Measurements from ENCODE around the gene TPSG1.
"Not testable (repeated sequence)": the region's sequence is repeated elsewhere in the genome, so short reads cannot be mapped to it uniquely, and the experiment has no call there.

Gene TPSG1

DNA sequence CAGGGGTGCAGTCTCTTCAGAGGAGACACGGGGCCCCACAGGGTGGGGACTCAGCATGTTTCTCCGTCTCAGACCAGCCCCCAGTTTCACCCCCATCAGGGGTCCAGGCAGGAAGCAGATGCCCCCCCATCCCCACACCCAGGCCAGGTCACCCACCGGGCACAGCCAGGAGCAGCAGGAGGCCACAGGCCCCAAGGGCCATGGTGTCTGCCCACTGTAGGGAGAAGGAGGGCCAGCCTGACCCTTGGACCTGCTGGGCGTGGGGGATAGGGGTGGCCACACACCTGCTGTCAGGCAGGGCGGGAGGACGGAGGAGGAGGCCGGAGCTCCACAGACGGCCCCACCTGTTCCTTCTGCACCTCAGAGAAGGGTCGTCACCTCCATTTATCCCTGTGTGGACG lies at the start of gene TPSG1:
TSS of gene TPSG1 (minus strand) at position 218 of the 401 bp plus-strand sequence. CDS start at position 202, 16 bp downstream.
- DNase-seq: no peak

DNA sequence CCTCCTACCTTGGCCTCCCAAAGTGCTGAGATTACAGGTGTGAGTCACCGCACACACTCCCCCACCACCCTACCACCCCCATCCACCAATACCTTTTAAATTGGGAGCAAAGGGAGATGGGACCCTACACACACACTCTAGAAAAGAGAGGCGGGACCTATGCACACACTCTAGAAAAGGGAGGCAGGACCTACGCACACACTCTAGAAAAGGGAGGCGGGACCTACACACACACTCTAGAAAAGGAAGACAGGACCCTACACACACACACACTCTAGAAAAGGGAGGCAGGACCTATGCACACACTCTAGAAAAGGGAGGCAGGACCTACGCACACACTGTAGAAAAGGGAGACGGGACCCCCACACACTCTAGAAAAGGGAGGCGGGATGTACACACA lies 49.7 kb upstream of the TPSG1 start:
- DNase-seq: no peak

- DNase-seq: no peak
Observed at GRCh38 chr16:1273816-1274215, 48.7 kb upstream of the TPSG1 start.

DNA sequence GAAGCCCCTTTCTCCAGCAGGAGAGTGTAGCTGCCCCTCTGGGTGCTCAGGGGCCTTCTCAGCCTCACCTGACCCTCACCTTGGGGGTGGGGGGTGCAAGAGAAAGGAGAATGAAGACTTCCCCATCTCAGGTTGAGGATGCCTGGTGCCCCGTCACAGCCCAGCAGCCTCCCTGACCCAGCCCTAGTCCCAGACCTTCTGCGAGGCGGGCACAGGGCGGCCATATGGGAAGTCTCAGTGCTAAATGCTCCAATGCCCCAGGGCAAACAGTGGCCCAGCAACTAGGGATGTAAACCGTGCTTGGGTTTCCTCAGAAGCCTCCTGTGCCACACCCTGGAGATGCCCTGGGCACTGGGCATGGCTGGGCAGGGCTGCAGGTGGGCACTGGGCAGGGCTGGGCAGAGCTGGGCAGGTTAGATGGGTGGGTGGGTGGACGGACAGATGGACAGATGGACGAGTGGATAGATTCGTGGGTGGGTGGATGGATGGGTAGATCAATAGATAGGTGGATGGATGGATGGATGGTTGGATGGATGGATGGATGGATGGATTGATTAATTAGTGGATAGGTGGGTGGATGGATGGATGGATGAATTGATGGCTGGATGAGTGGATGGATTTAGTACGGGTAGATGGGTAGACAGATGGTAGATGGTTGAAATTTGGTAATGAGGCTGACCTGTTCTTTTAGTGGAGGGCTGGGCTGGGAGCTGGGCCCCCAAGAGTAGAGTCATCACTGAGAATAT lies 47.6 kb upstream of the TPSG1 start:
- DNase-seq: no peak

DNA sequence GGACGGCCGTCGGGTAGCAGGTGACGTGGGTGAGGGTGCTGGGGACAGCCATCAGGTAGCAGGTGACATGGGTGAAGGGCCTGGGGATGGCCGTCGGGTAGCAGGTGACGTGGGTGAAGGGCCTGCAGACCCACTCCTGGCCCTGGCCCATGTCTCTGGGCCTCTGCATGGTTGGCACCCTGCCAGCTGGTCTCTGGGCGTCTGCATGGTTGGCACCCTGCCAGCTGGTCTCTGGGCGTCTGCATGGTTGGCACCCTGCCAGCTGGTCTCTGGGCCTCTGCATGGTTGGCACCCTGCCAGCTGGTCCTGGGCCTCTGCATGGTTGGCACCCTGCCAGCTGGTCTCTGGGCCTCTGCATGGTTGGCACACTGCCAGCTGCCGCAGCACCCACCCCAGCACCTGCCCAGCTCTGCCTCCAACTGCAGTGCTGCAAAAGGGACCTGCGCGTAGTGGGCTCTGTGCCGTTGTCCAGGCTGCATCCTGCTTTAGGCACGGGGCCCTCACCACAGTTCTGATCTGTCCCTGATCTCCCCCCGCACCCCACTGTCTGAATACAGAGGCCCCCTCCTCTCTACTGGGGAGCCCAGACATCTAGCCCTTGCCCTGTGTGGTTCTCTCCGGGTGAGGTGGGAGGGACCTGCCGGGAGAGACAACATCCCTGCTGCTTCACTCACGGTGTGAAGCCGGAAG lies 46.8 kb upstream of the TPSG1 start:
- DNase-seq: peak; percentile 12

- no peak for DNase-seq
Observed at GRCh38 chr16:1271380-1271723, 46.3 kb upstream of the TPSG1 start.

DNA sequence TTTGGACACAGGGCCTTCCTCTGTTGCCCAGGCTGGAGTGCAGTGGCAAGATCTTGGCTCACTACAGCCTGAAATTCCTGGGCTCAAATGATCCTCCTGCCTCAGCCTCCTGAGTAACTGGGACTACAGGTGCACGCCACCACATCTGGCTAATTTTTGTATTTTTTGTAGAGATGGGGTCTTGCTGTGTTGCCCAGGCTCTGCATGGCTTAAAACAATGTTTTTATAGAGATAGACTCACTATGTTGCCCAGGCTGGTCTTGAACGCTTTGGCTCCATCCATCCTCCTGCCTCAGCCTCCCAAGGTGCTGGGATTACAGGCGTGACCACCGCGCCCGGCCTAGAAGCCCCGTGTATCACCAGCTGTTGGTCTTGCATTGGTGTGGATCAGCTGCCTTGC lies 44.4 kb upstream of the TPSG1 start:
- not testable (repeated sequence) for DNase-seq

GRCh38 chr16:1265826-1266225 lies 40.8 kb upstream of the TPSG1 start:
- DNase-seq: no peak

DNA sequence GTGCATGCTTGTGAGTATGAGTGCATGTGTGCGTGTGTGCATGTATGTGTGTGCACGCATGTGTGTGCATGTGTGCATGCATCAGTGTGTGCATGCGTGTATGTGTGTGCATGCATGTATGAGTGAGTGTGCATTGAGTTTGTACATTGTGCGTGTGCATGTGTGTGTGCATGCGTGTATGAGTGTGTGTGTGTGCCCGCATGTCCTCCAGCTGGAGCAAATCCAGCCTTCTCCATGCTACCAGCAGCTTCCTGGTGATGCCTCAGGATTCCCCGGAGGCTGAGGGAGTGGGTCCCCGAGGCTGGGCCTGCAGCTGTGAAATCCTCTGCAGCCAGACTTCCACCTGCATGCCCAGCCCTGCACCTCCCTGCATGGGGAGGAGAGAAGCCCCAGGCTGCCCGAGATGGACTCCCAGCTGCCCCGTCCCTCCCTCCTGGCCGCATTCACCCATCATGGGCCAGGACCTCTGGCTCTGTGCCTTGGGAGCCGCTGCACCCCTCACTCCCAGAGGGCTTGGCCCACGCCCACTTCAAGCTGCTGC lies 40.1 kb upstream of the TPSG1 start:
- no peak for DNase-seq

DNA sequence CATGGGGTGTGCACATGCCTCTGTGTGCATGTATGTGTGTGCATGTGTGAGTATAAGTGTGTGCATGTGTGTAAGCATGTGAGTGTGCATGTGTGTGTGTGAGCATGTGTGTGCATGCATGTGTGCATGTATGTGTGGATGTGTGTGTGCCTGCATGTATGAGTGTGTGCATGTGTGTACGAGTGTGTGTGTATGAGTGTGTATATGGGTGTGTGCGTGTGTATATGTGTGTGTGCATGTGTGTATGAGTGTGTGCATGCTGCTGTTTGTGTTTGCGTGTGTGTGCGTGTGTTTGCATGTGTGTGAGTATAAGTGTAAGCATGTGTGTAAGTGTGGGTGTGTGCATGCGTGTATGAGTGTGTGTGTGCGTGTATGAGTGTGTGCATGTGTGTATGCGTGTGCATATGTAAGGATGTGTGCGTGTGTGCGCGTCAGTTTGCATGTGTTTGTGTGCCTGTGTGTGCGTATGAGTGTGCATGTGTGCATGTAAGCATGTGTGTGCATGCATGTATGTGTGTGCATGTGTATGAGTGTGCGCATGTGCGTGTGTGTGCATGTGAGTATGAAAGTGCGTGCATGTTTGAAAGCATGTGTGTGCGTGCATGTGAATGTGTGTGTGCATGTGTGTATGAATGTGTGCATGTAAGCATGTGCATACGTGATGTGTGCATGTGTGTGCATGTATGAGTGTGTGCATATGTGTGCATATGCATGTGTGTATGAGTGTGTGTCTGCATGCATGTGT lies 39.4 kb upstream of the TPSG1 start:
- DNase-seq: no peak

- no peak for DNase-seq
Observed at GRCh38 chr16:1263591-1264344, 38.7 kb upstream of the TPSG1 start.

- DNase-seq: no peak
Observed at GRCh38 chr16:1262846-1263221, 37.8 kb upstream of the TPSG1 start.

GRCh38 chr16:1262210-1262845 lies 37.3 kb upstream of the TPSG1 start:
- no peak for DNase-seq

GRCh38 chr16:1261131-1261892 lies 36.2 kb upstream of the TPSG1 start:
- DNase-seq: no peak

DNA sequence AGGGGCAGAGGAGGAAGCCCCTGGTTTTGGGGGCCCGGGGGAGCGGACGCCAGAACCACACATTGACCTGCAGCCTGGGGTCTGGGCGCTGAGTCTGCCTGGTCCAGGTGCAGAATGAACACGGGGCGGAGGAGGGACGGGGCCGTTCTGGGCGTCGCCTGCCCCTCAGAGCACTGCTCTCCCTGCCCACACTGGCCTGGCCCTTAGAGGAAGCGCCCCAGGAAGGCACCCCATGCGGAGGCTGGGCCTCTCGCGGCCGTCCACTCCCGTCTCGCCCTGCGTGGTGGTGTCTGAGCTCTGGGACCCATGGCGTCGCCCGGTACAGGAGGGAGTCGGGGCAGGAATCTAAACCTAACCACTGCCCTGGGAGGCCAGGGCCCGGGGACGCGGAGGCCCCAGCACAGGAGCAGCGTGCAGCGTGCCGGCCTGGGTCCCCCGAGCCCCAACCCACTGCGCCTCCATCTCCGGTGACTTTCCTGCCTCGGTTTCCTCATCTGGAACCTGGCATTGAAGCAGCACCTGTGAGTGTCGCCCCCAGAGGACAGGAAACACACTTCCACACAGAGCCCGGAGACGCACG lies 35.1 kb upstream of the TPSG1 start:
- DNase-seq: no peak

DNA sequence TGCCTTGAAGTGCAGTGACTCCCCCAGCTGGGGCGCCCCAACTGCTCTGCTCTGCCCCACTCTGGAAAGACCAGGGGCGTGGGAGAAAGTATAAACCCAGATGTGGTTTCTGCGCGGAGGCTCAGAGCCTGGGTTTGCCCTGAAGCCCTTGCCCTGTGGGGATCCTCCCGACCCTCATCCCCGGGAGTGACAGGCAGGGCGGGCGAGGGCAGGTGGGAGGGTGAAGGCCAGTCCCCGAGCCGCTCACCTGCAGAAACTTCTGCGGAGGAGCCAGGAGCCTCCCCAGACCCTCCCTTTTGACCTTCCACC lies 34.6 kb upstream of the TPSG1 start:
- no peak for DNase-seq

- no peak for DNase-seq
Observed at GRCh38 chr16:1258906-1259759, 34.1 kb upstream of the TPSG1 start.

DNA sequence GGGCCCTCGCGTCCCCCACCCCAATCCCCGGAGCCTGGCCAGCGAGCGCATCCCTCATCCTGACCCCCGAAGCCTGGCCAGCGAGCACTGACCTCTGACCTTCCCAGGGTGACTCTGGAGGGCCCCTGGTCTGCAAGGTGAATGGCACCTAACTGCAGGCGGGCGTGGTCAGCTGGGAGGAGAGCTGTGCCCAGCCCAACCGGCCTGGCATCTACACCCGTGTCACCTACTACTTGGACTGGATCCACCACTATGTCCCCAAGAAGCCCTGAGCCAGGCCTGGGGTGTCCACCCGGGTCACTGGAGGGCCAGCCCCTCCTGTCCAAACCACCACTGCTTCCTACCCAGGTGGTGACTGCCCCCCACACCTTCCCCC lies 33.1 kb upstream of the TPSG1 start:
- DNase-seq: no peak

GRCh38 chr16:1257561-1258224 lies 32.6 kb upstream of the TPSG1 start:
- DNase-seq: no peak

GRCh38 chr16:1256874-1257322 lies 31.8 kb upstream of the TPSG1 start:
- no peak for DNase-seq
